ENCODE results near the gene GRM4.

Gene GRM4

DNA sequence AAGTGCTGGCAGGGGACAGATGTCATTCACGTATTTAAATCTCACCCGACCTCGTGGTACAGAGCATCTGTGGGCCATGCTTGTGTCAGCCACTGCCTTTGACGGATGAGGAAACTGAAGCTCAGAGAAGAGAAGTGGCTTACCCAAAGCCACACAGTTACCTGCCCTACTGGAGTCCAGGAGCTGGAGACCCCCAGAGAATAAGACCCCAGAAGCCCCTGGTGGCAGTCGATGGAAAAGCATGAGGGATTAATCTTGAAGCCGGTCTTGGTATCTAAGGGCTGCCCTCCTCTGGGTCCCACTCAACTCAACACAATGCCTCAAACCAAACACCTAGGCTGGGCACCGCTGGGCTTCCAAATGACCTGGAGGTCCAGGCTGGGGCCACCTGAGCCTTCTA is 83.1 kb downstream of the GRM4 start:
- no peak for DNase-seq (ENCODE audit: low read depth)

DNA sequence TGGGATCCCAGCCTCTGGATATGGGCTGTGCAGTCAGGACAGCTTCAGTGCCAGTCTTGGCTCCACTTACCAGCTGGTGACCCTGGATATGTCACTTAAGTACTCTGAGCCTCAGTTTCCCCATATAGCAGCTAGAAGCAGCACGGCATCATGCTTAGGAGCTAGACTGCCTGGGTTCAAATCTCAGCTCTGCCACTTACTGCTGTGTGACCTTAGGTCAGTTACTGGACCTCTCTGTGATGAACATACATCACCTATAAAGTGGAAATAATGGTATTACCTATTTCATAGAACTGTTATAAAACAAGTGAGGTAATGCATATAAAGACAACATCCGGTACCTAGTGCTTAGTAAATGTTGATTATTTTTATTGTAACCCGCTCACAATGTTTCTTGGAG is 83.7 kb downstream of the GRM4 start:
- DNase-seq (ENCODE audit: low read depth) = no peak

DNA sequence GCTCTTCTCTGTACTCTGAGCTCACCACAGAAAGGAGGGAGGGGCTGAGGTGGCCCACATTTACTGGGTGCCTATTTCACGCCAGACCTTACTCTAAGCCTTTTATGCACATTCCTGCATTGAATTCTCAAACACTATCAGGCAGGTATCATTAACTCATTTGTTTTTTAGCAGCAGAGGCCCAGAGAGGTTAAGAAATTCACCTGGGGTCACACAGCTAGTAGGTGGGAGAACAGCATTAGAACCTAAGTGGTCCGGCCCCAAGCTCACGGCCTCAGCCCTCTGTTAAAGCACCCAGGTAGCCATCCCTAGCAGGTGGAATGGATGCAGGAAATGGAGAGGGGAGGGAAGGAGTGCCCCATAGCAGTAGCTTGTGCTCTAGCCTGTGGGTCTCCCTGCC is 84.5 kb downstream of the GRM4 start:
- DNase-seq (ENCODE audit: low read depth) = no peak

DNA sequence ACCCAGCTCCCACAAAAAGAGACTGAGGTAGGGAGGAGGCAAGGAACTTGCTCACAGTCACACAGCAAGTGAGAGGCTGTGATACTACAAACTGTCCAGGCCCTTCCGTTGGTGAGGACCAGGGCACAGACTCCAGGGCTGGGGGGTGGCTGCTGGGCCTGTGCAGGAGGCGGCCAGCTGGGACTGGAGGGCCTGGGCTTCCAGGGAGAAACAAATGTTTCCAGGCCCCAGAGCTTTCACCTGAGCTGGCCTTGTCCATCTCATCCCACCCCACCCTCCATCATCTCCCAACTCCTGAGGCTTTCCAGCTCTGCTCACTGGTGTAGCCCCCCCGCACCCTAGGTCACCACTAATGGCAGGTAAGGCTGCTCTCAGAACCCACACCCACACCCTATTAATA is 86.0 kb downstream of the GRM4 start:
- DNase-seq (ENCODE audit: low read depth) = no peak

DNA sequence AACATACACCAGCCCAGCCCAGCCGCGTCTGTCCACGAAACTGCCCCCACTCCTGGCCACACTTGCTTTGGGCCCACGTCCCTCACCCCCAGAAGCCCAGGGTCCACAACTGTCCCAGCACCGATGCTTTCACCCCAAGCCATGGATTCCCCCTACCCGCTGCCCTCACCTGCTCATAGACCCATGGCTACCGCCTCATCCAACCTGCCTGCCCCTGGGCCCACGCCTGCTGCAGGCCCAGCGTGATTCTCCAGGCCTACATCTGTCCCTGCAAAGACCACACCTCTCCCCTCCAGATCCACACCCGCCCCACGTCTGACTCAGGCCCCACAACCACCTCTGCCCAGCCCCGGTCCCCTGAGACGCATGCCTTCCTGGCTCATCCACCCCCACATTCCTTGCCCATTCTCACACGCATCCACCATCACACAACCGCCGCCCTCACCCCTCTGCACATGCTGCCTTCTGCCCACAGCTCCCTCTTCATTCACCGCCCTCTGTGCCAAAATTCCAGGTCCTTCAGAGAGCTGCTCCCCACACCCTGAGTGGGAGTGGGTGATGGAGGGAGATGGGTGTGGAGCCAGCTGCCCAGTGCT is 86.7 kb downstream of the GRM4 start:
- no peak for DNase-seq (ENCODE audit: low read depth)

DNA sequence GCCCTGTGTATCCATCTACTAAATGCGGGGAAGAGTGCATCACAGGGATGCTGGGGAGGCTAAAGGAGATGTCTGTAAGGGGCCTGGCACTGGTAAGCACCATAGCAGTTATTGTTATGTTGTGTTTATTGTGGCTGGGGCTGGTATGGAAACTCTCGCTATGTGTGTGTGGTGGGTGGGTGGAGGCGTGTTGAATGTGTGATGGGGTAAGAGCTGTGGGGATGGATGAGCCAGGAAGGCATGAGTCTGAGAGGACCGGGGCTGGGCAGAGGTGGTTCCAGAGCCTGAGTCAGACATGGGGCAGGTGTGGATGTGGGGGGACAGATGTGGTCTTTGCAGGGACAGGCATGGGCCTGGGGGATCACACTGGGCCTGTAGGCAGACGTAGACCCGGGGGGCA is 88.1 kb downstream of the GRM4 start:
- no peak for DNase-seq (ENCODE audit: low read depth)

DNA sequence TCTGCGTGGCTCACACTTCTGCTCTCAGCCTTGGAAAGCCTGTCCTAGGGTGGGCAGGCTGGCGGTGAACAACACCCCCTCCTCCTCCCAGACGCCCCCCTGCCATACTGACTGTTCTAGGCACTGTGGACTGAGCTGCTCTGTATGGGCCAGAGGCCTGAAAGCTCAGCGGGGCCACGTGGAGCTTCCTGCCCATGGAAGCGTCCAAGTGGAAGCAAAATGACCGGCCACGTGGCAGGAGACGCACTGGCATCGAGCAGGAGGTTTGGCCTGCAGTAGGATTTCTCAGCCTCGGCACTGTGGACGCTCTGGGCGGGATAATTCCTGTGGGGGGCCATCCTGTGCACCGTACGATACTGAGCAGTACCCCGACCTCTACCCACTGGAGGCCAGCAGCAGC is 88.7 kb downstream of the GRM4 start:
- DNase-seq (ENCODE audit: low read depth) = no peak

DNA sequence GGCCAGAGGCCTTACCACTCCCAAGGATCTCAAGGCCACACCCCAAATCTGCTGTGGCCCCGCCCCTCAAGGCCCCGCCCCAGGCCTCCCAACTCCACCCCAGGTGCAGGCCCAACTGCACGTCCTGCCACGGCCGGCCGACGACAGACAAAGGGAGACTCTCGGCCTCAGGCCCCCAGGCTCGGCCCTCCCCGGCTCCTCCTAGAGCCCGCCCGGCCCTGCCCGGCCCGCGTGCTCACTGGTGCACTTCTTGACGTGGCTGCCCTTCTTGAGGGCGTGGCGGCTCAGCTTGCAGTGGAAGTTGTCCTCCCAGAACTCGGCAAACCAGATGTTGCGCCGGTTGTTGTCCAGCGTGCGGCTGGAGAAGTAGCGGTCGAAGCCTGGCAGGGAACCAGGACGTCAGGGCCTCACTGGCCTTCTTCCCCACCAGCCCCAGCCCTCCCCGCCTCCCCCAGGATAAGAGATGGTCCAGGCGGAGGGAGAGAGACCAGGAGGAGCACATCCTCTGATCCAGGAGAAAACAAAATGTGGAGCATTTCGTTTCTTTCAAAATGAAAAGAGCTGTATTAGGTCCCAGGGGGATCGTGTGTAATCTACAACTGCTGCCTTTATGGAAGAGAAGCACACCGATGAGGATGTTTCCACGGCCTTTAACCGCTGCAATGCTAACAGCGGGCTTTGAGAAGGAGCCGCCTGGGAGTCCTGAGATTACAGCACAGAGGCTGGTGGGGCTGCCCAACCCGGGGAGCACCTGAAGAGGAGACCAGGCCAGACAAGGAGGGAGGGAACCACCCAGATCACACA is 89.4 kb downstream of the GRM4 start:
- peak; percentile 52 for DNase-seq (ENCODE audit: low read depth)

DNA sequence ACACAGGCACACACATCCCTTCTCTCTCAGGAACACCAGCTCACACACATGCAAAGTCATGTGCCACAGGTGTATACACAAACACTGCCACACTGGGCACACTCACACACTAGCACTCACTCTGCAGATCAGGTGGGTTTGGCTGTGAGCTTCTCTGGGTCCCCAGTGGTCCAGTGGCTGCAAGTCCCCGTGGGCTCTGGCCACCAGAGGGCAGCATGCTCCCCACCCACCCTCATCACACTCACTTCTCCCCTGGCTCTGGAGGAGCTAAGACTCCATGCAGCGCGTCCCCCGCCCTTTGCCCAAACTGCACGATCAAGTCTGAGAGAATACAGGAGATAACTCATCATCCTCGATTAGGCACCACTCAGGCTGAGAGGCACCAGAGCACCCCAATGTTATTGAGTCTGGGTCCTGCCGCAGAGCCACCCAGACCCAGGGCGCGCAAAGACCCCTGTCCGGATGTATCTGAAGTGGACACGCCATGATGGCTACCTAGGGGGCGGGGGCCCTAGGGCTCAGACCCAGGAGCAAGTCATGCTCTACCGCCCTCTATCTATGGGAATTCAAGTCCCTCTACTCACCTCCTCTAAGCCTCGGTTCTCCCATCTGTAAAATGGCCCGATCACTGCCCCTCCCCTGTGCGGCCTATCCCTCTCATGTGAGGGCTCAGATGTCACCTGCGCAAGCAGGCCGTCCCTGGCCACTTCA is 90.5 kb downstream of the GRM4 start:
- DNase-seq (ENCODE audit: low read depth) = peak; percentile 71

DNA sequence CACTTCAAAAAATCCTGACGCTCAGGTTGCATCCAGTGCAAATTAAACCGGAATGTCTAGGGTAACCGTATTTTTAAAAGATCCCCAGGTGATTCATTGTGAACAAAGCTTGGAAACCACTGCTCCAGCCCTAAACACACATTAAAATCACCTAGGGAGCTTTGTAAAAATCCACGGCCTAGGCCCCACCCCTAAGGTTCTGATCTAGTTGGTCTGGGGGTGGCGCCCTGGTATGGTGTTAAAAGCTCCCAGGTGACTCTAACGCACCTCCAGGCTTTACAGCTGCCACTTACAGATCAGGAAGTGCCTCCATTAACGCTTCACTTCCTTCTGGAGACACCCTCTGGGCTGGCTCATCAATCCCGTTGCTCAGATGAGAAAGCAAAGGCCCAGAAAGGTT is 92.2 kb downstream of the GRM4 start:
- no peak for DNase-seq (ENCODE audit: low read depth)

DNA sequence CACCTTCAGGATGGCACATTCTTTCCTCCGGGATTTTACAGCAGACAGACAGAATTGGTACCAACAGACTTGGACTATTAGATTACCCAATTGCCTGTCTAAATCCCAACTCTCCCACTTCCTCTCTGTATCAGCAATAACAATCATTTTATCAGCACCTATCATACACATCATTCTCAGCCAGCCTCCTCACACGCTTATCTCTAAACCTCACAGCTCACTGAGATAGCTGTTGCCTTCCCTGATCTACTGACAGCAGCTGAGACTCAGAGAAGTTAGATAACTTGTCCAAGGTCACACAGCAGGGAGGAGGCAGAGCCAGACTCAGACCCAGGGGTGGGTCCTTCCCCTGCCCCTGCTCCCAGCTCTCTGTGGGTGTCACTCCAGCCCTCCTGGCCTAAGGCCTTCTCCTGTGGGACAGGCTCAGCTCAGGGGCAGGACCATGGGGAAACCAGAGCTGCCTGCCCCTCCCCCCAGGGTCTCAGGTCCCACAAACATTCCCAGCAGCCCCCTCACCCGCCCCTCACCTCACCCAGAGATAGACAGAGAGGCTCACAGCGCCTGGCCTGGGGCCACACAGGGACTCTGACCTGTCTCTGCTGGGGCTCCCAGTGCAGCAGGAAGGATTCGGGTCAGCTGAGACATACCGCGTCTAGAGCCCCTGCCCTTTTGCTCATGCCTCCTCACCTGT is 92.8 kb downstream of the GRM4 start:
- DNase-seq (ENCODE audit: low read depth) = no peak

DNA sequence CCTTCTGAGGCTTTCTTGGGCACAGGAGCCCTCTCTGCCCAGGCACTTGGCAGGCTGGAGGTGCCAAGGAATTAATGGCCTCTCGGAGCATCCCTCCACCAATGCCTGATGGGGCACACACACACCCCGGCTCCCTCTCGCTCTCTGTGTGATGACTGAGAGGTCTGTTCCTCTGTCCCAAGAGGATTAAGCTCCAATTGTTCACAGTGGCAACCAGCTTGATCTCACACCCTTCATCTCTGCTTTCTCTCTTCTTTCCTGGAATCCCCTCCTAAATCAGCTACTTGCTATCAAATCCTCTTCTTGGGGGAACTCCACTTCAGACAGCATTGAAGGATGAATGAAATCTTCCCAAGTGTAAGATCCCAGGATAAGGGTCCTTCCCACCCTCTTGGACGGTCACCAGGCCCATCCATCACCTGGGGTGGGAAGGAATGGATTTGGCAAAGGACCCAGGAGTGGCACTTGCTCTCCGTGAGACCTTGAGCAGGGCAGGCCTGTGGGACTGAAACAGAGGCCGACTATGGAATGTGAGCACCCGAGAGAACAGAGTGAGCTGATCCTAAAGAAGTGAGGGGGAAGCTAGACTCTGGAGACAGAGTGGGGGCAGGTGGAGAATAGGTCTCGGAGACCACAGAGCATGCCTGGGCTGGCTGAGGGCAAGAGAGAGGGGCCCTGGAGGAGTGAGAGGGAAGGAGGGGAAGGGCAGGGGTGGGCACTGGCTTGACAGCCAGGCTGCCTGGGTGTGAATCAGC is 93.6 kb downstream of the GRM4 start:
- no peak for DNase-seq (ENCODE audit: low read depth)

DNA sequence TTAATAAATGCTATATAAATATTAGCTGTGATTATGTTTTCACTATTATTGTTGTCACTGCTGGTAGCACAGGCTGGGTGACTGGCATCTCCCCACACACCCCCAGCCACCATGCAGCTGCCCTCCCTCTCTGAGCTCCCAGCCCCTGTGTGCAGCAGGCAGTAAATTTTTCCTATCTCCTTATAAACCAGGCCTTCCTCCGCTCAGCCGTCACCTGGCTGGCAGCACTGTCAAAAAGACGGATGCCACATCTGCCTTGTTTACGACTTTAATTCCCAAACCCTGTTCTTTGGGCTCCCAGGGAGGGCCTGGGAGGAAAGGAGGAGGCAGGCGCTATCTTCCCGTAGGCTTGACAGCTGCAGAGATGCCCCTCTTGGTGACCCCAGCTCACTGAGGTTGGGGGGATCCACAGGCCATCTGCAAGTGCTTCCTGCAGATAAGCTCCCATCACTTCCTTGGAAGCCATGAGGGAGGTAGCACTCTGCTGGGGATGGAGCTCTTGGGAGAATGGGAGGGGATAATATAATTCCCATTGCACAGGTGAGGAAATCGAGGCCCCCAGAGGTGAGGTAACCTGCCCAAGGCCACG is 94.5 kb downstream of the GRM4 start:
- DNase-seq (ENCODE audit: low read depth) = no peak

DNA sequence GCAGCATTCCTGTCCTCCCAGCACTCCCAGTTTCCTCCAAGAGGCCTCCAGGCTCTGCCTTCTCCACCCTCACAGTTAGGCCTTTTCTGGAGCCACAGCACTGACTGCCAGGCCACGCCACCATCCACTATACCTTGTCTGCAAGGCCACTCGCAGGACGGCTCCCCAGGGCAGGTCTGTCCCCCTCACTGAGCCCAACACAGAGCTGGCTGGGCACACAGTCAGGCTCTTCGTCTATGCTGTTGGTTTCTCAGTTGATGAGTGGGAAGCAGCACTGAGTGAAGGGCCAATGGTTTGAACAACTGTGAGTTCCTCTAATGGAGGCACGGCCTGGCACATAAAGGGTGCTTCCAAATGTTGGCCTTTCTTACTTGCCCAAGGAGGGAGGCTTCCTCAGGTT is 95.2 kb downstream of the GRM4 start:
- no peak for DNase-seq (ENCODE audit: low read depth)

DNA sequence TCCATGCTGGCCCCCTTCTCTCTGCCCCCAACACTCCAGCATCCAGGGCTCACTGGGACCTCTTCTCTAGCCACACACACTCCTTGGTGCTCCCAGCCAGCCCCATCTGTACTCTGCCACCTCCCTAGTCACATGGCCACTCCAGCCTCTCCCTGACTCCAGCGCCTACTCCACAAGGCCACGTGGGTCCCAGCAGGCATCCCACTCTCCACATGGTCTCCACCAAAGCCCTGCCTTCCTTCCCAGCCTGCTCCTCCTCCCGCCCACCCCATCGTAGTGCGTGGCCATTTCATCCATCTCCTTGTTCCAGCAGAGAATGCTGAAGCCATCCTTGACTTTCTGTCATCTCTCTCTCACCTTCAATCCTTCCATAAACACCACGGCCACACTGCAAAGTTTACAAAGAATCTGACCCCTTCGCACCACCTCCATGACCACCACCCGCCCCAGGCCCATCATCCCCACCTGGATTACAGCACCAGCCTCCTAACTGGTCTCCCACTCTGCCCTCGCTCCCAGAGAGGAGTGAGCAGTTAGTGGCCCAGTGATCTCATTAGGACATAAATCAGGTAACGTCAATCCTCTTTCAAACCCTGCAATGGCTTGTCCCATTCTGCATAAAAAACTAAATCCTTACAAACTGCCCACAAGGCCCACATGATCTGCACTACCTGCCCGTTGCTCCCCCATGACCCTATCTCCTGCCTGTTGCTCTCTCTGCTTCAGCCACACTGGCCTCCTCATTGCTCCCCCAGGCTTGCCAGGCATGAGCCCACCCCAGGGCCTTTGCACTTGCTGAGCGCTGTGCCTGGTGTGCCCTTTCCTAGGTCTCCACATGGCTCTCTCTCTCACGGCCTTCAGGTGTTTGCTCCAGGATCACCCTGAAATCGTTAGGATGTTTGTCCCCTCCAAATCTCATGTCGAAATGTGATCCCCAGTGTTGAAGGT is 96.2 kb downstream of the GRM4 start:
- no peak for DNase-seq (ENCODE audit: low read depth)

DNA sequence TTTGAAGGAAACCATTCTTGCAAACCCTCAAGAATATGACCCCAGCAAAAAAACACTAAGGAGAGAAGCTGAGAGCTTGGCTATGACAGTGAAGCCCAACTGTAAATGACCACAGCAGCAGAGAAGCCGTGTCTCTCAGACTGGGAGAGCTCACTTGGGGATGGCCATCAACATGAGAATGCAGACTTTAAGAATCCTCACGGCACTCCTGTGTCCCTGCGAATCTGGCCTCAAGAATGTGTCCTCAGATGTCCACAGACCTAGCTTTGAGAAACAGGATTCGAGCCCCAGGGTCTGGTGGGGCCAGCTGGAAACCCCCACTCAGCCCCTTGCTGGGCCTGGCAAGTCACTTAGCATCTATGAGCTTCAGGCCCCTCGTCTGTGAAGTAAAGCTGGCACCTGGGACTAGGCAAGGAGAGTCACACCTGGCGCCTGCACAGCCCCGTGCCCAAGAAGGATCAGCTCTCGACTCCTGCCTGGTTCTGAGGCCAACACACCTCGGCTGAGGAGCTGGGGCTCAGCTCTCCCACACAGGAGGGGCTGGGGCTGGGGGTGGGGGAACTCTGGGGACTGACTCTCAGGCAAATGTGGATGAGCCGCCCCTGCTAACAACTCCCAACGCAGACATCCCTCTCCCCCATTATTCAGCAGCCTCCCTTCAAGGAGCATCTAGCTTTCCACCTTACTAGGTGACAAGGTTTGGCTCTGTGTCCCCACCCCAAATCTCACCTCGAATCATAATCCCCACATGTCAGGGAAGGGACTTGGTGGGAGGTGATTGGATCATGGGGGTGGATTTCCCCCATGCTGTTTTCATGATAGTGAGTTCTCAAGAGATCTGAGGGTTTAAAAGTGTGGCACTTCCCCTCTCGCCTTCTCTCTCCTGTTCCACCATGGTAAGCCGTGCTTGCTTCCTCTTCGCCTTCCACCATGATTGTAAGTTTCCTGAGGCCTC is 97.7 kb downstream of the GRM4 start:
- DNase-seq (ENCODE audit: low read depth) = no peak

DNA sequence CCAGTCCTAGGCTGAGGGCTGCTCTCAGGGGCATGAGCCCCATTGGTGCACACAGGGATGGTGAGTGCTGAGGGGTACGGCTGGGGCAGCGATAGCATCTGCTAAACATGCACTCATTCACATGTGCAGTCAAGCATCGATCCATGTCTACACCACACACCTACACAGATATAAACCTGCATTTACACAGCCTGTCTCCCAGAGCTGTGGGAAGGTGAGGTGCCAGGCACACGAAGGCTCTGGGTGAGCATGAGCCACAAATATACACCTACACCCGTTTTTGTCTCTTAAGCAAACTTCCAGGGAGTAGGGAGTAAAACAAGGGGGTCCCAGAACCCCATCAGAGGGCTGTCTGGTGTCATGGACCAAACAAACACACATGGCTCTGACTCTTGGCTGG is 99.3 kb downstream of the GRM4 start:
- no peak for DNase-seq (ENCODE audit: low read depth)

DNA sequence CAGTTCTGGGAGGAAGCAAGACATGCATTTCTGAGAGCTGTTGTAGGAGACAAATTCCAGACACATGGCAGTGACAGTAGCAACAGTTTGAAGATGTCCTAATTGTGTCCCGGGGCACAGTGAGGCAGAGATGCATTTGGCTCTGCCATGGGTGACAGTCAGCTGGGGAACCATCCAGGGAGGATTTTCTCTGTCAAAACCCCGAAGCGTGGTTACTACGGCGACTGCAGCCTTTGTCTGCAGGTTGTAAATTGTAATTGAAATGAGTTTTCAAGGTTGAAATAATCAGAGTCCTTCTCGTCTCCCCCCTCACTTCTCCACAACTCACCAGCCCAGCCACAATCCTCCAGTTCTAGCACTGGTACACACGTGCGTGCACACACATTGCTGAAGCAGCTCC is 100.1 kb downstream of the GRM4 start:
- no peak for DNase-seq (ENCODE audit: low read depth)

DNA sequence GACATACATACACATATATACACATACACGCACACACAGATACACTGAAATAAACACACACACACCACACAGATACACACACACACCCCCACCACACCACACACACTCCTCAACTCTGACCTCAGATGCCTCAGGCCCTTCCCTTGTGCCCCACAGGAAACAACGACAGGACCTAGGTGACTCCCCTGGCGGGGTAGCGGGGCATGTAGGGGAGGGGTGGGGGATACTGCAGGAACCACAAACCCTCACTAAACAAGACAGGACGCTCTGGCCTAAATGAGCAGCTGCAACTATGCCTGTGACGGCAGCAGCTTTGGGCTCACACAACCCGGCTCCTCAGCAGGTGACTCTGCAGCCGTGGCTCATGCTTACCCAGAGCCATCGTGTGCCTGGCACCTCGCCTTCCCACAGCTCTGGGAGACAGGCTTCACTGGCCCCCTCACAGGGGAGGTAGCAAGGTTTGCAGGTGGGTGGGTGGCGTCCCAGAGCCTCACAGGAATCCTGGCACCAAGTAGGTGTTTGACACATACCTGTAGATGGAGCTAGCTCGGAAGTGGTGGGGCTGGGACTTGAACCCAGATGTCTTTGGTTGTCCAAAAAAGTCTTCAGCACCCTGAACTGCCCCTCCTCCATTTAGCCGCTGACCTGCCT is 100.8 kb downstream of the GRM4 start:
- DNase-seq (ENCODE audit: low read depth) = no peak

Measured in ELR (cell line).